HepG2 (cell line): ENCODE data around the gene KDM6B. TPM values are rescaled to one million over a fixed set of nuclear protein-coding genes. Genes with fewer than 3 reads are reported as not detected.

ENCODE experiments used
- CHCHD3 ChIP-seq: sonication (generic); formaldehyde crosslinking; IDR thresholded peaks from 2 replicates; pipeline ENCODE4 v1.8.0; 2022; ENCODE audit warnings: mild to moderate bottlenecking, missing genetic modification reagents, moderate library complexity
- SP5 ChIP-seq: IDR thresholded peaks from 2 replicates; pipeline ENCODE4 v1.6.1; 2016; ENCODE audit warnings: low read depth, borderline replicate concordance
- TOPORS ChIP-seq: sonication (generic); formaldehyde crosslinking; IDR thresholded peaks from 2 replicates; pipeline ENCODE4 v1.8.0; 2023; ENCODE audit warnings: mild to moderate bottlenecking, missing genetic modification reagents
- TSC22D2 ChIP-seq: sonication (generic); formaldehyde crosslinking; IDR thresholded peaks from 2 replicates; pipeline ENCODE4 v1.5.1; 2020; ENCODE audit warnings: missing genetic modification reagents, mild to moderate bottlenecking, borderline replicate concordance
- ZNF333 ChIP-seq: sonication (generic); formaldehyde crosslinking; IDR thresholded peaks from 2 replicates; pipeline ENCODE4 v1.4.0; 2020; ENCODE audit warnings: mild to moderate bottlenecking, missing genetic modification reagents, borderline replicate concordance
- ZNF572 ChIP-seq: sonication (generic); formaldehyde crosslinking; IDR thresholded peaks from 2 replicates; pipeline ENCODE4 v1.5.1; 2020; ENCODE audit warnings: mild to moderate bottlenecking, missing genetic modification reagents
- ZNF652 ChIP-seq: IDR thresholded peaks from 2 replicates; pipeline ENCODE4 v1.6.1; 2016; ENCODE audit warnings: low read depth, borderline replicate concordance
- ZSCAN31 ChIP-seq: sonication (generic); formaldehyde crosslinking; IDR thresholded peaks from 2 replicates; pipeline ENCODE4 v1.5.0; 2020; ENCODE audit warnings: low read depth, mild to moderate bottlenecking, missing genetic modification reagents
- ZZZ3 ChIP-seq: sonication (generic); formaldehyde crosslinking; IDR thresholded peaks from 2 replicates; pipeline ENCODE4 v1.4.0; 2020; ENCODE audit warnings: missing genetic modification reagents, mild to moderate bottlenecking, borderline replicate concordance
- polyA plus RNA-seq, 8 experiments: library from polyadenylated mRNA; depleted of rRNA in 3 of 8; stranded (reverse) in 7 of 8; unstranded in 1 of 8; fragments of >200 nt; fragmentation: Illumina TruSeq in 4 of 8; extraction: Trizol in 4 of 8; gene quantifications; 2 replicates each; pipeline versions ENCODE4 v1.2.1 to v1.2.3, GENCODE V29; 2011 to 2016; ENCODE audit warnings: low read depth in 4 of 8, missing spikeins in 1 of 8, mixed read lengths in 1 of 8; ENCODE audit not compliant: insufficient read depth in 1 of 8
- total RNA-seq, 5 experiments: library from RNA; depleted of rRNA; stranded (reverse); fragments of >200 nt; fragmentation: Illumina TruSeq; extraction: Trizol; gene quantifications; 2 replicates each; pipeline ENCODE4 v1.2.3, GENCODE V29; 2016; ENCODE audit warnings: low read depth in 1 of 5
- TF ChIP-seq, protein P1 (sequence below): sonication (generic); formaldehyde crosslinking; IDR thresholded peaks from 2 replicates; pipeline ENCODE4 v1.4.0; 2020; ENCODE audit warnings: missing genetic modification reagents
- TF ChIP-seq, protein P2 (sequence below): sonication (generic); formaldehyde crosslinking; IDR thresholded peaks from 2 replicates; pipeline ENCODE4 v1.9.0; 2022; ENCODE audit warnings: missing genetic modification reagents, mild to moderate bottlenecking, borderline replicate concordance
- TF ChIP-seq, protein P3 (sequence below): sonication (generic); formaldehyde crosslinking; IDR thresholded peaks from 2 replicates; pipeline ENCODE4 v1.5.0; 2020; ENCODE audit warnings: missing genetic modification reagents
- TF ChIP-seq, protein P4 (sequence below): sonication (generic); formaldehyde crosslinking; IDR thresholded peaks from 2 replicates; pipeline ENCODE4 v1.5.1; 2020; ENCODE audit warnings: missing genetic modification reagents, mild to moderate bottlenecking, borderline replicate concordance
- TF ChIP-seq, protein P5 (sequence below), 2 experiments: sonication (generic) in 1 of 2; formaldehyde crosslinking in 1 of 2; IDR thresholded peaks; 2 replicates each; pipeline versions ENCODE4 v1.6.1 to v1.9.0; 2014 to 2022; ENCODE audit warnings: antibody characterized with exemption in 1 of 2, borderline replicate concordance in 1 of 2, inconsistent platforms in 1 of 2, low read depth in 1 of 2, missing genetic modification reagents in 1 of 2

KDM6B gene
- total and polyA plus RNA-seq, 2 of the 13 experiments (the other 11 are each of a cell fraction or from before 2014, with no cell fraction given): 1.3 to 2.1 TPM

DNA sequence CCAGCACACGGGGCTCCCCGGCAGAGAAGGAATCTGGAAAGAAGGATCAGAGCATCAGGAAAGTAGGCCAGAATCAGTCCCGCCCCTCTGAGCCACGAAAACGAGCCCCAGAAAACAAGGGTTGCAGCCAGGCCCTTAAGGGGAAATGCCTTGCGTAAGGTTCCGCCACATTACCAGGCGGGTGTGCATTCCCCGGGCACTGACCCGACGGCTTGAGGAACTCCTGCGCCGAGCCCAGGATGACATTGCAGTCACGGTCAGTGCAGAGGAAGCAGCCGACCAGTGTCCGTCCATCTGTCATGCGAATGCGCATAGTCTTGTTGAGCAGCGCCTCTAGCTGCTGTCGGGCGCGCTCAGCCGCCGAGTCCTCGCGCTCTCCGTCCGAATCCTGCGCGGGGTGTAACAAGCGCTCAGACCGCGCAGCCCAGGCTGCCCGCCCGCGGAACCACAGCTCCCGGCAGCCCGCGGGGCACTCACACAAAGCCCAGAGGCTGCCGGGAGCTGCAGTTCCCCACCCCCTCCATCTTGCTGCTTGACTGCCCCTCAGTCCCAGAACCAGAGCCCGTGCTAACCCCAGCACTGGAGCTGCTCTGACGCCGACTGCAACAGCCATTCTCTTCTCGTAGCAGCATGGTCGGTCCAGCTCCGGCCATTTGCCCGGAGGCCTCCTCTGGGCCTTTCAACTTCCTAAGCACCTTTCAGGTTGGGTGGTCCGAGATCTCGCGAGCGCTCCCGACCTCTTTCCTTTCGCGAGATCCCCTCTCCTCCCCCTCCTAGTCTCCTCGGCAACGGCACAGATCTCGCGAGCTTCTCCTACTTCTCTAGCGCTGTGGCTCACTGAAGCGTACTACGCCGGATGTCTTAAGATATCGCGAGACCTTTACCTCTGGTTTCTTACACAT, 23.0 kb downstream of the KDM6B start, which contains the start of gene NAA38 (continued):
- no peak for TF ChIP-seq ZNF572
- 0 out of 2 replicates have a peak, but pooled peaks have one; percentile 67 for TF ChIP-seq ZZZ3 (CRISPR knock-in tag)
- no peak for TF ChIP-seq TSC22D2 (CRISPR knock-in tag)
- TF ChIP-seq, protein P1, sequence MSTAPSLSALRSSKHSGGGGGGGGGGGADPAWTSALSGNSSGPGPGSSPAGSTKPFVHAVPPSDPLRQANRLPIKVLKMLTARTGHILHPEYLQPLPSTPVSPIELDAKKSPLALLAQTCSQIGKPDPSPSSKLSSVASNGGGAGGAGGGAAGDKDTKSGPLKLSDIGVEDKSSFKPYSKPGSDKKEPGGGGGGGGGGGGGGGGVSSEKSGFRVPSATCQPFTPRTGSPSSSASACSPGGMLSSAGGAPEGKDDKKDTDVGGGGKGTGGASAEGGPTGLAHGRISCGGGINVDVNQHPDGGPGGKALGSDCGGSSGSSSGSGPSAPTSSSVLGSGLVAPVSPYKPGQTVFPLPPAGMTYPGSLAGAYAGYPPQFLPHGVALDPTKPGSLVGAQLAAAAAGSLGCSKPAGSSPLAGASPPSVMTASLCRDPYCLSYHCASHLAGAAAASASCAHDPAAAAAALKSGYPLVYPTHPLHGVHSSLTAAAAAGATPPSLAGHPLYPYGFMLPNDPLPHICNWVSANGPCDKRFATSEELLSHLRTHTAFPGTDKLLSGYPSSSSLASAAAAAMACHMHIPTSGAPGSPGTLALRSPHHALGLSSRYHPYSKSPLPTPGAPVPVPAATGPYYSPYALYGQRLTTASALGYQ (CRISPR knock-in tag): 0 out of 2 replicates have a peak, but pooled peaks have one; percentile 39
- TF ChIP-seq CHCHD3 (CRISPR knock-in tag): no peak
- TF ChIP-seq, protein P2, sequence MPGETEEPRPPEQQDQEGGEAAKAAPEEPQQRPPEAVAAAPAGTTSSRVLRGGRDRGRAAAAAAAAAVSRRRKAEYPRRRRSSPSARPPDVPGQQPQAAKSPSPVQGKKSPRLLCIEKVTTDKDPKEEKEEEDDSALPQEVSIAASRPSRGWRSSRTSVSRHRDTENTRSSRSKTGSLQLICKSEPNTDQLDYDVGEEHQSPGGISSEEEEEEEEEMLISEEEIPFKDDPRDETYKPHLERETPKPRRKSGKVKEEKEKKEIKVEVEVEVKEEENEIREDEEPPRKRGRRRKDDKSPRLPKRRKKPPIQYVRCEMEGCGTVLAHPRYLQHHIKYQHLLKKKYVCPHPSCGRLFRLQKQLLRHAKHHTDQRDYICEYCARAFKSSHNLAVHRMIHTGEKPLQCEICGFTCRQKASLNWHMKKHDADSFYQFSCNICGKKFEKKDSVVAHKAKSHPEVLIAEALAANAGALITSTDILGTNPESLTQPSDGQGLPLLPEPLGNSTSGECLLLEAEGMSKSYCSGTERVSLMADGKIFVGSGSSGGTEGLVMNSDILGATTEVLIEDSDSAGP (CRISPR knock-in tag): peak; percentile 67; the same call in 1 of the 2 replicates
- TF ChIP-seq, protein P3, sequence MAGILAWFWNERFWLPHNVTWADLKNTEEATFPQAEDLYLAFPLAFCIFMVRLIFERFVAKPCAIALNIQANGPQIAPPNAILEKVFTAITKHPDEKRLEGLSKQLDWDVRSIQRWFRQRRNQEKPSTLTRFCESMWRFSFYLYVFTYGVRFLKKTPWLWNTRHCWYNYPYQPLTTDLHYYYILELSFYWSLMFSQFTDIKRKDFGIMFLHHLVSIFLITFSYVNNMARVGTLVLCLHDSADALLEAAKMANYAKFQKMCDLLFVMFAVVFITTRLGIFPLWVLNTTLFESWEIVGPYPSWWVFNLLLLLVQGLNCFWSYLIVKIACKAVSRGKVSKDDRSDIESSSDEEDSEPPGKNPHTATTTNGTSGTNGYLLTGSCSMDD (CRISPR knock-in tag): 0 out of 2 replicates have a peak, but pooled peaks have one; percentile 64
- TF ChIP-seq TOPORS (CRISPR knock-in tag): no peak
- no peak for TF ChIP-seq SP5
- TF ChIP-seq ZNF333 (CRISPR knock-in tag): no peak
- TF ChIP-seq ZSCAN31 (CRISPR knock-in tag): peak; percentile 65; the same call in 1 of the 2 replicates
- TF ChIP-seq, protein P4, sequence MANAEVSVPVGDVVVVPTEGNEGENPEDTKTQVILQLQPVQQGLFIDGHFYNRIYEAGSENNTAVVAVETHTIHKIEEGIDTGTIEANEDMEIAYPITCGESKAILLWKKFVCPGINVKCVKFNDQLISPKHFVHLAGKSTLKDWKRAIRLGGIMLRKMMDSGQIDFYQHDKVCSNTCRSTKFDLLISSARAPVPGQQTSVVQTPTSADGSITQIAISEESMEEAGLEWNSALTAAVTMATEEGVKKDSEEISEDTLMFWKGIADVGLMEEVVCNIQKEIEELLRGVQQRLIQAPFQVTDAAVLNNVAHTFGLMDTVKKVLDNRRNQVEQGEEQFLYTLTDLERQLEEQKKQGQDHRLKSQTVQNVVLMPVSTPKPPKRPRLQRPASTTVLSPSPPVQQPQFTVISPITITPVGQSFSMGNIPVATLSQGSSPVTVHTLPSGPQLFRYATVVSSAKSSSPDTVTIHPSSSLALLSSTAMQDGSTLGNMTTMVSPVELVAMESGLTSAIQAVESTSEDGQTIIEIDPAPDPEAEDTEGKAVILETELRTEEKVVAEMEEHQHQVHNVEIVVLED (CRISPR knock-in tag): peak; percentile 66; the same call in 1 of the 2 replicates
- TF ChIP-seq, protein P5, sequence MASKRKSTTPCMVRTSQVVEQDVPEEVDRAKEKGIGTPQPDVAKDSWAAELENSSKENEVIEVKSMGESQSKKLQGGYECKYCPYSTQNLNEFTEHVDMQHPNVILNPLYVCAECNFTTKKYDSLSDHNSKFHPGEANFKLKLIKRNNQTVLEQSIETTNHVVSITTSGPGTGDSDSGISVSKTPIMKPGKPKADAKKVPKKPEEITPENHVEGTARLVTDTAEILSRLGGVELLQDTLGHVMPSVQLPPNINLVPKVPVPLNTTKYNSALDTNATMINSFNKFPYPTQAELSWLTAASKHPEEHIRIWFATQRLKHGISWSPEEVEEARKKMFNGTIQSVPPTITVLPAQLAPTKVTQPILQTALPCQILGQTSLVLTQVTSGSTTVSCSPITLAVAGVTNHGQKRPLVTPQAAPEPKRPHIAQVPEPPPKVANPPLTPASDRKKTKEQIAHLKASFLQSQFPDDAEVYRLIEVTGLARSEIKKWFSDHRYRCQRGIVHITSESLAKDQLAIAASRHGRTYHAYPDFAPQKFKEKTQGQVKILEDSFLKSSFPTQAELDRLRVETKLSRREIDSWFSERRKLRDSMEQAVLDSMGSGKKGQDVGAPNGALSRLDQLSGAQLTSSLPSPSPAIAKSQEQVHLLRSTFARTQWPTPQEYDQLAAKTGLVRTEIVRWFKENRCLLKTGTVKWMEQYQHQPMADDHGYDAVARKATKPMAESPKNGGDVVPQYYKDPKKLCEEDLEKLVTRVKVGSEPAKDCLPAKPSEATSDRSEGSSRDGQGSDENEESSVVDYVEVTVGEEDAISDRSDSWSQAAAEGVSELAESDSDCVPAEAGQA (IDR thresholded peaks at IDR 0.05; ENCODE audit: low read depth): no peak
- TF ChIP-seq, protein P5 (CRISPR knock-in tag; IDR thresholded peaks at IDR 0.05; ENCODE audit: borderline replicate concordance): no peak
- TF ChIP-seq ZNF652 (CRISPR knock-in tag): no peak; the same call in 1 of the 2 replicates
